ENCODE data around the gene TTC22. TPM values are rescaled to one million over a fixed set of nuclear protein-coding genes. Genes with fewer than 3 reads are reported as not detected.

The TTC22 gene
- total and polyA plus RNA-seq, 5 donors from 2014 or later: 3.8 to 15.8 (median 4.9) TPM

DNA sequence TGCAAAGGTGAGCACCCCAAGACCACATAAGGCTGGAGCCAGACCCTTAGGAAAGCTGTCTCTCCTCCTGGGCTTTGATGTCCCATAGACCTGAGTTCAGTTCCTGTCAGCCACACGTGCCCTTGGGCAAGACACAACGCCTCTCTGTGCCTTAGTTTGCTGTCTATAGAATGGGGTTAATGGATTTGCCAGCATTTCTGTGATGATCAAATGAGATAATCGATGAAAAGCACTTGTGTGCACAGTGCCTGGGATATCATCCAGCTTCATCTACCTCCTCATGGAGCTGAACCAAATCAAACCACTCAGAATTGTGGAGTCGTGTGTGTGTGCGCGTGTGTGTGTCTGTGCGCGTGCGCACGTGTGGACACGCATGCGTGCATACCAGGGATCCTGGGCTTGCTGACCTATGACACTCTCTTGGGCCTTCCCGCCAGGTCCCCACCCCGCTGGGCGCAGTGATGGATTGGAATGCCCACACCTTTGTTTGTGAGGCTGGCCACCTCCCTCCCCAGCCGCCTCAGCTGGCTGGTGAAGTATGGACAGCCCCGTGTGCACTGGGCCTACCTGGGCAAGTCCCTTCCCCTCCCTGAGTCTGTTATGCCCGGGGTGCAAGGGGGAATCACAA lies 5.2 kb downstream of the TTC22 start:
- peak overlapping the region in 2 of 3 donors; percentile 46 to 78 for H3K27ac Mint-ChIP-seq
- no peak for DNase-seq
- peaks cover 3% of the 10 kb centered on the region in 2 experiments for H3K9me3 ChIP-seq (ENCODE audit: control insufficient read depth in 2 of 2, low read length in 2 of 2)

GRCh38 chr1:54795356-54795665 lies 5.8 kb downstream of the TTC22 start:
- no peaks in the 10 kb centered on the region for H3K27me3 Mint-ChIP-seq
- peaks cover 23 to 47% (median 35%) of the 10 kb centered on the region in 4 donors for H3K4me1 Mint-ChIP-seq
- Histone ChIP-seq H3K27ac (ENCODE audit: insufficient read depth, low read length, poor library complexity, severe bottlenecking) (no peak overlapping the region), H3K4me3 (ENCODE audit: low read depth, low read length) (no peak overlapping the region), H3K36me3 (ENCODE audit: control insufficient read depth, insufficient read depth, low read length) (peaks cover 32% of the 10 kb centered on the region), H3K27me3 (ENCODE audit: control insufficient read depth, insufficient read depth, low read length) (no peaks in the 10 kb centered on the region), H3K9me3 (ENCODE audit: control insufficient read depth in 2 of 2, low read length in 2 of 2) (peaks cover 3% of the 10 kb centered on the region in 2 experiments), H3K4me1 (ENCODE audit: control insufficient read depth, insufficient read depth, low read length, poor library complexity, severe bottlenecking) (peaks cover 23% of the 10 kb centered on the region)
- H3K27ac Mint-ChIP-seq: peak overlapping the region in 2 of 3 donors; percentile 46 to 78
- H3K36me3 Mint-ChIP-seq: peaks cover 21% of the 10 kb centered on the region
- H3K9me3 Mint-ChIP-seq: peaks cover 0 to 3% (median 0%) of the 10 kb centered on the region in 7 donors
- no peak for DNase-seq
- H3K4me3 Mint-ChIP-seq: no peak overlapping the region
- no peak for ATAC-seq (ENCODE audit: low read depth in 2 of 2)

More for the DNA sequence above, 5.2 kb downstream of the TTC22 start:
- no peaks in the 10 kb centered on the region for H3K27me3 ChIP-seq (ENCODE audit: control insufficient read depth, insufficient read depth, low read length)
- peaks cover 31% of the 10 kb centered on the region for H3K36me3 ChIP-seq (ENCODE audit: control insufficient read depth, insufficient read depth, low read length)
- peak overlapping the region in 1 of 4 donors; percentile 81 for H3K4me3 Mint-ChIP-seq
- ATAC-seq (ENCODE audit: low read depth in 2 of 2): no peak
- H3K9me3 Mint-ChIP-seq: peaks cover 0 to 3% (median 0%) of the 10 kb centered on the region in 7 donors
- no peaks in the 10 kb centered on the region for H3K27me3 Mint-ChIP-seq
- peaks cover 23 to 48% (median 35%) of the 10 kb centered on the region in 4 donors for H3K4me1 Mint-ChIP-seq
- H3K4me1 ChIP-seq (ENCODE audit: control insufficient read depth, insufficient read depth, low read length, poor library complexity, severe bottlenecking): peaks cover 29% of the 10 kb centered on the region
- H3K36me3 Mint-ChIP-seq: peaks cover 21% of the 10 kb centered on the region
- no peak overlapping the region for H3K4me3 ChIP-seq (ENCODE audit: low read depth, low read length)
- no peak overlapping the region for H3K27ac ChIP-seq (ENCODE audit: insufficient read depth, low read length, poor library complexity, severe bottlenecking)

DNA sequence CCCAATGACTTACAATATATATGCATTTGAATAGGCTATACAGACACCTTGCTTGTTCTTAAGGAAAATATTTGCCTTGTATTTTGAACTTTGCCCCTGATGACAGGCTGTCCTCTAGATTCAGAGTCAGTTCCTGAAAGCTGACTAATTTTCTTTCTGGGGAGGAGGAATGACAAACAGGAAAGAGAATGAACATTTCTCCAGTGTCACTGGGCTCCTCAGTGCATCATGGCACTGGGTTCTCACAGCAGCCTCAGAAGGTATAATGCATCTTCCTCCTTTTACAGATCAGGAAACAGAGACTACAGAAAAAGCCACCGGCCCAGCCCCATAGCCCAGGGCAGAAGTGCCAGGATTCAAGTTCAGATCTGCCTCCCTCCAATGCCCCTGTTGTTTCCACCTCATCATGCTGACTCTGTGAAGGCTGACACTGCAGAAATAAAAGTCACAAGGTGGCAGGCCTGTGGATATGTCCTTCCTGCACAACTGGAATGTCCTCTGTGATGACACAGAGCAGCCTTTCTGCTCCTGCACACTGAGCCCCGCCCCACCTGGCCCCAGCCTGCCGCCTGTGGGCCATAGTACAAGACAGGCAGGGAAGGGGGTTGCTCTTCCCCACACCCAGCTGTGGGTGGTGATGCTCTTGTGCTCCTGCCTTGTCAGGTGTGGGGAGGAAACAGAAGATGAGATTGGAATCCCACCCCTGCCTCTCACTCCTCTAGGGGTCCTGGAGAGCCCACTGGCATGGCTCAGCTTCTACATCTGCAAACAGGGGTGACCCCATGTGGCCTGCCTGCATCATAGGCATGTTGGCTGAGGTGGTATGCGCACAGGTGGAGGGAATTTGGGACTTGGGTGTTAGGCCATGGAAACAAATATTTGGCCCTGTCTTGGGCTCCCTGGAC lies 6.4 kb downstream of the TTC22 start:
- H3K27ac Mint-ChIP-seq: peak overlapping the region; percentile 42 to 78 (median 63)
- Histone ChIP-seq H3K4me3 (ENCODE audit: low read depth, low read length) (no peak overlapping the region), H3K27ac (ENCODE audit: insufficient read depth, low read length, poor library complexity, severe bottlenecking) (no peak overlapping the region), H3K36me3 (ENCODE audit: control insufficient read depth, insufficient read depth, low read length) (peaks cover 35% of the 10 kb centered on the region), H3K27me3 (ENCODE audit: control insufficient read depth, insufficient read depth, low read length) (no peaks in the 10 kb centered on the region), H3K9me3 (ENCODE audit: control insufficient read depth in 2 of 2, low read length in 2 of 2) (peaks cover 3% of the 10 kb centered on the region in 2 experiments), H3K4me1 (ENCODE audit: control insufficient read depth, insufficient read depth, low read length, poor library complexity, severe bottlenecking) (peaks cover 17% of the 10 kb centered on the region)
- DNase-seq (no peak), ATAC-seq (ENCODE audit: low read depth in 2 of 2) (no peak)
- H3K27me3 Mint-ChIP-seq: no peaks in the 10 kb centered on the region
- peak overlapping the region in 1 of 4 donors; percentile 69 for H3K4me3 Mint-ChIP-seq
- peaks cover 20 to 42% (median 32%) of the 10 kb centered on the region in 4 donors for H3K4me1 Mint-ChIP-seq
- peaks cover 21% of the 10 kb centered on the region for H3K36me3 Mint-ChIP-seq
- H3K9me3 Mint-ChIP-seq: peaks cover 0 to 3% (median 0%) of the 10 kb centered on the region in 7 donors

- Histone ChIP-seq H3K27ac (ENCODE audit: insufficient read depth, low read length, poor library complexity, severe bottlenecking) (no peak overlapping the region), H3K4me3 (ENCODE audit: low read depth, low read length) (no peak overlapping the region), H3K4me1 (ENCODE audit: control insufficient read depth, insufficient read depth, low read length, poor library complexity, severe bottlenecking) (peaks cover 3% of the 10 kb centered on the region), H3K9me3 (ENCODE audit: control insufficient read depth in 2 of 2, low read length in 2 of 2) (peaks cover 3% of the 10 kb centered on the region in 2 experiments), H3K36me3 (ENCODE audit: control insufficient read depth, insufficient read depth, low read length) (peaks cover 43% of the 10 kb centered on the region), H3K27me3 (ENCODE audit: control insufficient read depth, insufficient read depth, low read length) (no peaks in the 10 kb centered on the region)
- no peak overlapping the region for H3K27ac Mint-ChIP-seq
- H3K27me3 Mint-ChIP-seq: no peaks in the 10 kb centered on the region
- H3K4me3 Mint-ChIP-seq: no peak overlapping the region
- peaks cover 10 to 30% (median 20%) of the 10 kb centered on the region in 4 donors for H3K4me1 Mint-ChIP-seq
- peaks cover 29% of the 10 kb centered on the region for H3K36me3 Mint-ChIP-seq
- DNase-seq (no peak), ATAC-seq (ENCODE audit: low read depth in 2 of 2) (no peak)
- H3K9me3 Mint-ChIP-seq: peaks cover 0 to 3% (median 0%) of the 10 kb centered on the region in 7 donors
Observed at GRCh38 chr1:54792686-54793282, 8.3 kb downstream of the TTC22 start.

GRCh38 chr1:54791880-54792522 lies 9.1 kb downstream of the TTC22 start:
- H3K27ac ChIP-seq (ENCODE audit: insufficient read depth, low read length, poor library complexity, severe bottlenecking): no peak overlapping the region
- H3K4me1 Mint-ChIP-seq: peaks cover 8 to 23% (median 16%) of the 10 kb centered on the region in 4 donors
- H3K36me3 ChIP-seq (ENCODE audit: control insufficient read depth, insufficient read depth, low read length): peaks cover 49% of the 10 kb centered on the region
- H3K4me3 ChIP-seq (ENCODE audit: low read depth, low read length): no peak overlapping the region
- H3K27me3 Mint-ChIP-seq: no peaks in the 10 kb centered on the region
- no peaks in the 10 kb centered on the region for H3K27me3 ChIP-seq (ENCODE audit: control insufficient read depth, insufficient read depth, low read length)
- DNase-seq (peak in 2 of 3 donors; percentile 22 to 63), ATAC-seq (ENCODE audit: low read depth in 2 of 2) (no peak)
- peaks cover 29% of the 10 kb centered on the region for H3K36me3 Mint-ChIP-seq
- peaks cover 3% of the 10 kb centered on the region for H3K4me1 ChIP-seq (ENCODE audit: control insufficient read depth, insufficient read depth, low read length, poor library complexity, severe bottlenecking)
- no peak overlapping the region for H3K27ac Mint-ChIP-seq
- H3K9me3 Mint-ChIP-seq: peaks cover 0 to 3% (median 0%) of the 10 kb centered on the region in 7 donors
- H3K9me3 ChIP-seq (ENCODE audit: control insufficient read depth in 2 of 2, low read length in 2 of 2): peaks cover 3% of the 10 kb centered on the region in 2 experiments
- H3K4me3 Mint-ChIP-seq: no peak overlapping the region

DNA sequence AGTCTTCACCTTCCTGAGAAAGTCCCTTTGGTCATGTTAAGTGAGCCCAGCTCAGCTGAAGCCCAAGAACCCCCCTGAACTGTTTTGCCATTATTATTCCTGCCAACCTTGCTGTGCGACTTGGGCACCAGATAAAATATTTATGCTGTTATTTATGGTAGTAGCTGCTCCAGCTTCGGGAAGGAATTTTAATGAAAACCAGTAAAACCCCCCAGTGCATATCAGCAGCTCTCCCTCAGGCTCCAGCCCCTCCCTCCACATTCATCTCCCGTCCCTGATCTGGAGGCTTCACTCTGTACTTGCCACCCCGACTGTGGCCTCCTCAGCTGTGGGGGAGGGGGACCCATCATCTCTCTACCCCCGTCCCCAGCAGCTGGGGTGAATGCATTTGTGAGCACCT lies 12.7 kb downstream of the TTC22 start:
- H3K4me1 ChIP-seq (ENCODE audit: control insufficient read depth, insufficient read depth, low read length, poor library complexity, severe bottlenecking): no peaks in the 10 kb centered on the region
- Mint-ChIP-seq H3K36me3 (peaks cover 30% of the 10 kb centered on the region), H3K27ac (no peak overlapping the region), H3K4me3 (no peak overlapping the region), H3K4me1 (peaks cover 0 to 8% (median 7%) of the 10 kb centered on the region in 4 donors), H3K9me3 (peaks cover 0 to 3% (median 0%) of the 10 kb centered on the region in 7 donors), H3K27me3 (no peaks in the 10 kb centered on the region)
- no peak overlapping the region for H3K27ac ChIP-seq (ENCODE audit: insufficient read depth, low read length, poor library complexity, severe bottlenecking)
- no peak for DNase-seq
- no peaks in the 10 kb centered on the region for H3K27me3 ChIP-seq (ENCODE audit: control insufficient read depth, insufficient read depth, low read length)
- no peak overlapping the region for H3K4me3 ChIP-seq (ENCODE audit: low read depth, low read length)
- H3K9me3 ChIP-seq (ENCODE audit: control insufficient read depth in 2 of 2, low read length in 2 of 2): peaks cover 3% of the 10 kb centered on the region in 2 experiments
- peaks cover 63% of the 10 kb centered on the region for H3K36me3 ChIP-seq (ENCODE audit: control insufficient read depth, insufficient read depth, low read length)
- no peak for ATAC-seq (ENCODE audit: low read depth in 2 of 2)

GRCh38 chr1:54787604-54788003 lies 13.5 kb downstream of the TTC22 start:
- H3K27me3 ChIP-seq (ENCODE audit: control insufficient read depth, insufficient read depth, low read length): no peaks in the 10 kb centered on the region
- Mint-ChIP-seq H3K4me3 (no peak overlapping the region), H3K9me3 (peaks cover 0 to 3% (median 0%) of the 10 kb centered on the region in 7 donors), H3K27me3 (no peaks in the 10 kb centered on the region), H3K36me3 (peaks cover 35% of the 10 kb centered on the region), H3K27ac (peak overlapping the region in 2 of 3 donors; percentile 48 to 77), H3K4me1 (peaks cover 0 to 8% (median 7%) of the 10 kb centered on the region in 4 donors)
- H3K27ac ChIP-seq (ENCODE audit: insufficient read depth, low read length, poor library complexity, severe bottlenecking): no peak overlapping the region
- no peak overlapping the region for H3K4me3 ChIP-seq (ENCODE audit: low read depth, low read length)
- peaks cover under 1 to 3% of the 10 kb centered on the region in 2 experiments for H3K9me3 ChIP-seq (ENCODE audit: control insufficient read depth in 2 of 2, low read length in 2 of 2)
- H3K36me3 ChIP-seq (ENCODE audit: control insufficient read depth, insufficient read depth, low read length): peaks cover 63% of the 10 kb centered on the region
- DNase-seq (no peak), ATAC-seq (ENCODE audit: low read depth in 2 of 2) (no peak)
- no peaks in the 10 kb centered on the region for H3K4me1 ChIP-seq (ENCODE audit: control insufficient read depth, insufficient read depth, low read length, poor library complexity, severe bottlenecking)

All from CD4-positive, CD25-positive, alpha-beta regulatory T cell (primary cell).